Transverse colon (tissue), 3 donors: Measurements from ENCODE around the gene TCEAL4.

Experiments used
- EP300 ChIP-seq: sonication (generic); formaldehyde crosslinking; IDR thresholded peaks from one replicate; pipeline ENCODE4 v1.6.1; 2017; ENCODE audit warnings: antibody characterized with exemption, low read depth
- POLR2A ChIP-seq: fragments of 450-650 bp; IDR thresholded peaks from one replicate; pipeline ENCODE4 v1.6.1; 2016; ENCODE audit warnings: antibody characterized with exemption, mild to moderate bottlenecking, moderate library complexity
- TF ChIP-seq, protein P1 (sequence below), 5 experiments: fragments of 200-600 bp in 3 of 5; fragments of 450-650 bp in 2 of 5; sonication (generic) in 3 of 5; IDR thresholded peaks; 1 replicate in 2 of 5; 2 replicates in 3 of 5; pipeline ENCODE4 v1.5.1; 2016 to 2017; ENCODE audit warnings: antibody characterized with exemption in 5 of 5, inconsistent platforms in 3 of 5, mild to moderate bottlenecking in 2 of 5, moderate library complexity in 1 of 5

DNA sequence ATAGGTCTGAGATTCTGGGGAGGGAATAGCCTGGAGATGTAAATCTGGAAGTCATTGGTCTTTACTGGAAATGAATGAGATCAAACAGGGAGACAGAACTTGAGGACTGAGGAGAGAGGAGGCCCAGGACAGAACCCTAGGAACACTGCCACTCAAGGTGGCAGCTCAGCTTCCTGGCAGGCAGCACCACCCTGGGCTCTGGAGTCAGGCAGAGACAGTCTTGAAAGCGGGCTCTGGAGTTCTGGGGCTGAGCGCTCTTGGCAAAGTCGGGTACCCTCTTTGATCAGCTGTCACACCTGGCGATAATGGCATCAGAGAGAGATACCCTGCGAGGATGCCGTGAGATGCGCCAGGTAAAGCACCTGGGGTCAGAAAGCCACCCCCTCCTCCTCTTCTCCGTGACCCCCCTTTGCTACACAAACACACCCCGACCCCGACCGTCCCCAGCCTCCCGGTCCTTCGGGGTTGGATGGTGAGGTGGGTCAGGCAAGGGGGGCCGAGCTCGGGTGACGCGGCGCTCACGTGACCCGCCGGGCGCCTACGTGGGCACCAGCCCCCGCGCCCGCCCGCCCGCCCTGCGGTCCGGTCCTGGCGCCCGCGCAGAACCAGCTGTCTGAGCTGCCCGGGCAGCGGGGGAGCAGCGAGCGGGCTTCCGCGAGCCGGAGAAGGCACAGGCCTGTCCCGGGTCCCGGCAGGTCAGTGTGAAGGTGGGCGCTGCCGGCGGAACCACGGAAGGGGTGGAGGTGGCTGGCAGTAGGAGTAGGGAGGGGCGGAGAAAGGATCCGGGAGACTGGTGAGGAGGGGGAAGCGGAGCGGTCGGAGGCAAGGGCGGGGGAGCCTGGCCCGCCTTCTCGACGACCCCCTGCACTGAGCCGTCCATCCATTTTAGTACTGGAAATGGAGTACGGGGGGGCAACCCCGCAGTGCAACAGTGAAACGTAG is 22.3 kb downstream of the TCEAL4 start, which contains the start of gene TCEAL3:
- no peak for TF ChIP-seq EP300
- TF ChIP-seq, protein P1, sequence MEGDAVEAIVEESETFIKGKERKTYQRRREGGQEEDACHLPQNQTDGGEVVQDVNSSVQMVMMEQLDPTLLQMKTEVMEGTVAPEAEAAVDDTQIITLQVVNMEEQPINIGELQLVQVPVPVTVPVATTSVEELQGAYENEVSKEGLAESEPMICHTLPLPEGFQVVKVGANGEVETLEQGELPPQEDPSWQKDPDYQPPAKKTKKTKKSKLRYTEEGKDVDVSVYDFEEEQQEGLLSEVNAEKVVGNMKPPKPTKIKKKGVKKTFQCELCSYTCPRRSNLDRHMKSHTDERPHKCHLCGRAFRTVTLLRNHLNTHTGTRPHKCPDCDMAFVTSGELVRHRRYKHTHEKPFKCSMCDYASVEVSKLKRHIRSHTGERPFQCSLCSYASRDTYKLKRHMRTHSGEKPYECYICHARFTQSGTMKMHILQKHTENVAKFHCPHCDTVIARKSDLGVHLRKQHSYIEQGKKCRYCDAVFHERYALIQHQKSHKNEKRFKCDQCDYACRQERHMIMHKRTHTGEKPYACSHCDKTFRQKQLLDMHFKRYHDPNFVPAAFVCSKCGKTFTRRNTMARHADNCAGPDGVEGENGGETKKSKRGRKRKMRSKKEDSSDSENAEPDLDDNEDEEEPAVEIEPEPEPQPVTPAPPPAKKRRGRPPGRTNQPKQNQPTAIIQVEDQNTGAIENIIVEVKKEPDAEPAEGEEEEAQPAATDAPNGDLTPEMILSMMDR (IDR thresholded peaks at IDR 0.05), result no peak
- TF ChIP-seq POLR2A, result peak; percentile 37
